Neural crest cell (in vitro differentiated cells): ENCODE measurements around the gene VEZF1. TPM values are rescaled to one million over a fixed set of nuclear protein-coding genes. Genes with fewer than 3 reads are reported as not detected.

Experiments
- DNase-seq: peaks from one replicate; pipeline ENCODE4 v3.0.0; 2021; ENCODE audit warnings: low read depth, mixed read lengths, low spot score
- H3K27ac Mint-ChIP-seq: one replicate; pipeline ENCODE4 v1.8.0; 2021; ENCODE audit warnings: mild to moderate bottlenecking, mixed read lengths; ENCODE audit not compliant: unreplicated experiment
- H3K27me3 Mint-ChIP-seq: 2 replicates; pipeline ENCODE4 v1.8.0; 2021; ENCODE audit warnings: low read depth, mild to moderate bottlenecking, mixed read lengths
- H3K36me3 Mint-ChIP-seq: 2 replicates; pipeline ENCODE4 v1.8.0; 2021; ENCODE audit warnings: low read depth, mild to moderate bottlenecking, mixed read lengths
- H3K4me1 Mint-ChIP-seq: 2 replicates; pipeline ENCODE4 v1.8.0; 2021; ENCODE audit warnings: mixed read lengths
- H3K4me3 Mint-ChIP-seq: one replicate; pipeline ENCODE4 v1.8.0; 2021; ENCODE audit warnings: mild to moderate bottlenecking, mixed read lengths
- H3K9me3 Mint-ChIP-seq: 2 replicates; pipeline ENCODE4 v1.8.0; 2021; ENCODE audit warnings: mixed read lengths
- total RNA-seq: library from RNA; stranded (reverse); gene quantifications from 2 replicates; pipeline ENCODE4 v1.2.1, GENCODE V29; 2021
- TF ChIP-seq, protein P1 (sequence below): fragments of 200-600 bp; sonication (generic); conservative IDR thresholded peaks from 2 replicates; pipeline ENCODE4 v1.5.0; 2021; ENCODE audit warnings: antibody characterized with exemption, mild to moderate bottlenecking

The VEZF1 gene
- total RNA-seq, 1 donor from 2014 or later: 139 TPM

DNA sequence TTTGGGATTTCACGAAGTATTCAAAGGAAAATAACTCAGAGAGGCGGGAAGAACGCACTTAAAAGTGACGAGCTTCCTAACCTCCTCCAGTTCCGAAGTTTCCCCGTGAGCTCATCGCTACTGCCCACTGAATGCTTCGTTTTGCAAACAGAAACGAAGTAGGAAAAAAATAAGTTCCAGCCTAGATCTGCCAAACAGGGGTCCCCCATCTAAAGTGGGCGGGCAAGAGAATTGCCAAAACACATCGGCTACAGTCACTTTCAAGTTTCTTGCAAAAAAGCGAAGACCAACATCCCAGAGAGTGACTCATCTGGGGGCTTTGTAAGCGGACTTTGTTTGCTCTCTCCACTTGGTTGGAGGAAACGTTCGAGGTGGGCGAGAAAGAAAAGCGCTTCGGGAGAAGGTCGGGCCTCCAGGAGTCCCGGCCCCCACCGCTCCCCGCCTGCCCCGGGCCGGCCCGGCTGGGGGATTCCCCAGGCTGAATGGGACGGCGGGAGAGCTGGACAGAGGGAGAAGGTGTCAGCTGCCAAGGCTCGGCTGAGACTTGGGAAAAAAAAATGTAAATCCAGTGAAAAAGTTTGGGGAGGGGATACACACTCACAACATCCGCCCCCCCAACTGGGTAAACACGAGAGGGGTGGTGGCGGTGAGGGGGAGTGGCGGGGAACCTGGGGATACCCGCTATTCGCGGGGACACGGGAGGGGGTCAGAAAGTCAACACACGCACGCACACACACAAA, 1.0 kb downstream of the VEZF1 start:
- H3K27ac Mint-ChIP-seq: peak overlapping the region; percentile 99
- peak; percentile 42 for DNase-seq
- H3K4me3 Mint-ChIP-seq: peak overlapping the region; percentile 96
- TF ChIP-seq, protein P1, sequence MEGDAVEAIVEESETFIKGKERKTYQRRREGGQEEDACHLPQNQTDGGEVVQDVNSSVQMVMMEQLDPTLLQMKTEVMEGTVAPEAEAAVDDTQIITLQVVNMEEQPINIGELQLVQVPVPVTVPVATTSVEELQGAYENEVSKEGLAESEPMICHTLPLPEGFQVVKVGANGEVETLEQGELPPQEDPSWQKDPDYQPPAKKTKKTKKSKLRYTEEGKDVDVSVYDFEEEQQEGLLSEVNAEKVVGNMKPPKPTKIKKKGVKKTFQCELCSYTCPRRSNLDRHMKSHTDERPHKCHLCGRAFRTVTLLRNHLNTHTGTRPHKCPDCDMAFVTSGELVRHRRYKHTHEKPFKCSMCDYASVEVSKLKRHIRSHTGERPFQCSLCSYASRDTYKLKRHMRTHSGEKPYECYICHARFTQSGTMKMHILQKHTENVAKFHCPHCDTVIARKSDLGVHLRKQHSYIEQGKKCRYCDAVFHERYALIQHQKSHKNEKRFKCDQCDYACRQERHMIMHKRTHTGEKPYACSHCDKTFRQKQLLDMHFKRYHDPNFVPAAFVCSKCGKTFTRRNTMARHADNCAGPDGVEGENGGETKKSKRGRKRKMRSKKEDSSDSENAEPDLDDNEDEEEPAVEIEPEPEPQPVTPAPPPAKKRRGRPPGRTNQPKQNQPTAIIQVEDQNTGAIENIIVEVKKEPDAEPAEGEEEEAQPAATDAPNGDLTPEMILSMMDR: no peak
- H3K27me3 Mint-ChIP-seq: peaks cover 22% of the 10 kb centered on the region
- H3K9me3 Mint-ChIP-seq: no peaks in the 10 kb centered on the region
- H3K36me3 Mint-ChIP-seq: peaks cover 10% of the 10 kb centered on the region
- H3K4me1 Mint-ChIP-seq: peaks cover 85% of the 10 kb centered on the region

DNA sequence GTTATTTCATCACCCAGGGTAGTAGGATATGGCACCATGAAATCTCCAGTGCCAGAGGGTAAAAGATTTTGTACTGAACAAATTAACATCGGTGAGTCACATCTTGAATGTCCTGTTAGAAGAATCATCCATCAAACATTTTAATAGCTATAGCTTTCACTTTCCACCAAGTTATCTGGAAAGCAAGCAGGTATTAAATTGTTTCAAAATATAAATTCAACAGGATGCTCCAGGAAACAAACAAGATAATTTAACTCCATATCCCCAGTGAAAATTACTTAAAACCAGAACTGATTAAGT, 2.4 kb downstream of the VEZF1 start:
- TF ChIP-seq, protein P1: no peak
- Mint-ChIP-seq H3K36me3 (peaks cover 10% of the 10 kb centered on the region), H3K4me3 (peak overlapping the region; percentile 84), H3K9me3 (no peaks in the 10 kb centered on the region), H3K4me1 (peaks cover 84% of the 10 kb centered on the region), H3K27me3 (peaks cover 22% of the 10 kb centered on the region), H3K27ac (peak overlapping the region; percentile 40)
- DNase-seq: no peak

DNA sequence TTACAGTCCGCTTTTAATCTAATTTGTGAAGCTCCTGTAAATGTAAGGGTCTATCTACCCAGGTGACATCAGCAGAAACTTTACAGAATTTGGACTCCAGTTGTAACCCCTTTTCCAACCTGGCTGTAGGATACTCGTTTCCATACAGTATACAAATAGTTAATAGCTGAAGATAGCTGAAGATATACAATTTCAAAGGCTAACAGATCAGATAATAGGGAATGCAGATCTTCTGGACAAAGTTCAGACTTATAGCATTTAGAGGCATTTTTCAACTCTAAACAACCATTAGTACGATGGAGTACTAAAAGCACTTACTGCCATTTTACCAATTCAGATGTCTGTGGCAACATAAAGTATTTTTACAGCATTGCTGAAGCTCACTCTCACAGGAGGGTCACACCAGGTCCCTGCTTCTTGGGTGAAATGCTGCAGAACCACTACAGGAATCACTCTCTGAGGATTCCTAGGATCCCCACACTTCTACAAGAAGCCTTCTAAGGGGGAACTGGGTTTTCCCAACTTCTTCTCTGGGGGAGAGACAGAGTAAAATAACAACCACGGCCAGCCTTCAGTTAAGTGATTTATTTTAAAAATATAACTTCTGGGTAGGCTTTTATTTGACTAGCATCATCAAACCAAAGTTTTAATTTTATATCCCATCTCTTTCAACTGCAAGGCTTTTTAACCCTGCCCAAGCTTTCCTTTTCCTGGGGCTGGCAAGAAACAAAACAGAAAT, 2.9 kb downstream of the VEZF1 start:
- Mint-ChIP-seq H3K36me3 (peaks cover 10% of the 10 kb centered on the region), H3K4me1 (peaks cover 84% of the 10 kb centered on the region), H3K4me3 (peak overlapping the region; percentile 84), H3K9me3 (no peaks in the 10 kb centered on the region), H3K27ac (peak overlapping the region; percentile 82), H3K27me3 (peaks cover 22% of the 10 kb centered on the region)
- DNase-seq: no peak
- TF ChIP-seq, protein P1: no peak

DNA sequence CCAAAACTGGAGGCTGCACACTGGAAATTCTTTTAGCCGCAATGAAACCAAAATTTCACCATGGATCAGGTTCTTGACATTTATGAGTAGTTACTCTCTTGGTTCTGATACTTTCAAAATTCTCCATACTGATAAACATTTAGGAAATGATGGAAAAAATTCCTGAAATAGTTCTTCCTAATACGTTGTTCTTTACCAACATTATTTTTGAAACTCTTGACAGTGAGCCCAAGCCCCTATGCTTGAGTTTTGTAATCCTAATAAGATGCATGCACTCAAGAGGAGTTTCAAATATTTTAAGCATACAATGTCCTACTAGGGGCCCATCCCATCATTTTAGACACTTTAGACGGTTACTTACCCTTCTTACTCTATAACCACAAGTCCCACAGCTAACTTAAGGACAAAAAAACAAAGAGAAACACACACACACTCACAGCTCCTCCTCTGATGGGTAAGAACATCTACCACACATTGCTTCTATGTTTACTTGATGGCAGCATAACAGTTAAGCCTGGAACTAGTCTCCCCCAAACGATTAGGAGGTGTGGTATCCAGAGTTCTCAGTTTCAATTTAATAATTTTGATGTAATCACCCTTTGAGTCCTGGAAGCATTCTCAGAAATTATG, 3.7 kb downstream of the VEZF1 start:
- DNase-seq: no peak
- peaks cover 10% of the 10 kb centered on the region for H3K36me3 Mint-ChIP-seq
- H3K27me3 Mint-ChIP-seq: peaks cover 18% of the 10 kb centered on the region
- TF ChIP-seq, protein P1: no peak
- peak overlapping the region; percentile 84 for H3K4me3 Mint-ChIP-seq
- peaks cover 77% of the 10 kb centered on the region for H3K4me1 Mint-ChIP-seq
- peak overlapping the region; percentile 88 for H3K27ac Mint-ChIP-seq
- no peaks in the 10 kb centered on the region for H3K9me3 Mint-ChIP-seq

DNA sequence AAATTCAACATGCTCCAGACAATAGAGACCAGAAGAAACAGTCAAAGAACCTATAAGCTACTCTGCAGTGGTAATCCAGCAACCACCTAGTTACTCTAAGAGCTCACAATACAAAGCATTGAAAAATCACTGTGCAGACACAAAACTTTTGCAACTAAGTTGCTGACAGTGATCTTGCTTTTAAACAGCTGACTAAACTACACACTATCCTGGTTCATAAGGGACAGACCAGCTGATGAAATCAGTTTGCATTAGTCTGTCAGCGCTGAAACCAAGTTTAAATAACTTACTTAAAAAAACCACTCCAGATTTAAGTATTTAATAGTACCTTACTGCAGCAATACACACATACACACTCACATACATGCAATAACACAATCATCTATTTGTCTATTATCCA, 4.6 kb downstream of the VEZF1 start:
- H3K36me3 Mint-ChIP-seq: peaks cover 12% of the 10 kb centered on the region
- peaks cover 11% of the 10 kb centered on the region for H3K27me3 Mint-ChIP-seq
- no peaks in the 10 kb centered on the region for H3K9me3 Mint-ChIP-seq
- peak overlapping the region; percentile 79 for H3K27ac Mint-ChIP-seq
- TF ChIP-seq, protein P1: no peak
- peak overlapping the region; percentile 84 for H3K4me3 Mint-ChIP-seq
- DNase-seq: no peak
- H3K4me1 Mint-ChIP-seq: peaks cover 72% of the 10 kb centered on the region
